ENCODE data around the gene HTR1B.

DNA sequence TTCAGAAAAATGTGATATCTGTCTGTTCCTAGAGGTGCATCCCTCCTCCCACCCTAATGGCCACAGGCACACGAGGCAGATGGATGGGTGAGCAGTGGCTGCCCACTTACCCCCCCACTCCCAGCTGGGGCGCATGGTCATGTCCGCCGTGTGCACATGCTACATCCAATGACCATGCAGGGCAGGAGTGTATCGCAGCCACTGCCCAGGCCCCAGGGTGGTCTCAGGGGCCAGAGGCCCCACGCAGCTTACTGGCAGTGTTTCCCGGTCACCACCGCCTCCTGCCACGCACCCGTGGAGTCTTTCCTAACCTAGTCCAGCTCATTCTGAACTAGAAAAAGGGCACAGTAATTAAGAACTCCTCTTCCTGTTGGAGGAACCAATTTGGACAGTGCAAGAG lies 11.7 kb upstream of the HTR1B start:
- TF ChIP-seq, protein P1, sequence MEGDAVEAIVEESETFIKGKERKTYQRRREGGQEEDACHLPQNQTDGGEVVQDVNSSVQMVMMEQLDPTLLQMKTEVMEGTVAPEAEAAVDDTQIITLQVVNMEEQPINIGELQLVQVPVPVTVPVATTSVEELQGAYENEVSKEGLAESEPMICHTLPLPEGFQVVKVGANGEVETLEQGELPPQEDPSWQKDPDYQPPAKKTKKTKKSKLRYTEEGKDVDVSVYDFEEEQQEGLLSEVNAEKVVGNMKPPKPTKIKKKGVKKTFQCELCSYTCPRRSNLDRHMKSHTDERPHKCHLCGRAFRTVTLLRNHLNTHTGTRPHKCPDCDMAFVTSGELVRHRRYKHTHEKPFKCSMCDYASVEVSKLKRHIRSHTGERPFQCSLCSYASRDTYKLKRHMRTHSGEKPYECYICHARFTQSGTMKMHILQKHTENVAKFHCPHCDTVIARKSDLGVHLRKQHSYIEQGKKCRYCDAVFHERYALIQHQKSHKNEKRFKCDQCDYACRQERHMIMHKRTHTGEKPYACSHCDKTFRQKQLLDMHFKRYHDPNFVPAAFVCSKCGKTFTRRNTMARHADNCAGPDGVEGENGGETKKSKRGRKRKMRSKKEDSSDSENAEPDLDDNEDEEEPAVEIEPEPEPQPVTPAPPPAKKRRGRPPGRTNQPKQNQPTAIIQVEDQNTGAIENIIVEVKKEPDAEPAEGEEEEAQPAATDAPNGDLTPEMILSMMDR (conservative IDR thresholded peaks at IDR 0.05; ENCODE audit: low read length), result no peak
- TF ChIP-seq EZH2phosphoT487 (IDR thresholded peaks at IDR 0.05; ENCODE audit: borderline replicate concordance), result no peak
